GM18511 (cell line): ENCODE data around the gene RPL21.
"Not testable (repeated sequence)": the region's sequence is repeated elsewhere in the genome, so short reads cannot be mapped to it uniquely, and the experiment has no call there.

Experiments used
- ATAC-seq: cut with Tn5 transposase; IDR thresholded peaks from one replicate; pipeline ENCODE4 v1.9.1; 2021; ENCODE audit warnings: mild to moderate bottlenecking, moderate library complexity; ENCODE audit not compliant: unreplicated experiment

The RPL21 gene

GRCh38 chr13:27251166-27252091 lies at the start of gene RPL21:
TSS of gene RPL21 (plus strand) at chr13:27251558. CDS start at chr13:27253777, 2,219 bp downstream.
- ATAC-seq, result peak; percentile 96

- no peak for ATAC-seq
Observed at GRCh38 chr13:27201661-27202060, 49.7 kb upstream of the RPL21 start.

GRCh38 chr13:27203186-27203585 lies 48.2 kb upstream of the RPL21 start:
- ATAC-seq, result no peak

- no peak for ATAC-seq
Observed at GRCh38 chr13:27203854-27204253, 47.5 kb upstream of the RPL21 start.

- no peak for ATAC-seq
Observed at GRCh38 chr13:27208514-27208913, 42.8 kb upstream of the RPL21 start.

- ATAC-seq, result no peak
Observed at GRCh38 chr13:27211271-27211670, 40.1 kb upstream of the RPL21 start.

GRCh38 chr13:27211771-27212364 lies 39.5 kb upstream of the RPL21 start:
- no peak for ATAC-seq

- not testable (repeated sequence) for ATAC-seq
Observed at GRCh38 chr13:27213386-27213785, 38.0 kb upstream of the RPL21 start.

- not testable (repeated sequence) for ATAC-seq
Observed at GRCh38 chr13:27217791-27218190, 33.6 kb upstream of the RPL21 start.

- not testable (repeated sequence) for ATAC-seq
Observed at GRCh38 chr13:27218861-27219260, 32.5 kb upstream of the RPL21 start.

GRCh38 chr13:27219611-27220010 lies 31.7 kb upstream of the RPL21 start:
- no peak for ATAC-seq

- ATAC-seq, result peak; percentile 86
Observed at GRCh38 chr13:27222100-27222499, 29.3 kb upstream of the RPL21 start.

- no peak for ATAC-seq
Observed at GRCh38 chr13:27226991-27227390, 24.4 kb upstream of the RPL21 start.

GRCh38 chr13:27228131-27228530 lies 23.2 kb upstream of the RPL21 start:
- no peak for ATAC-seq

- ATAC-seq, result no peak
Observed at GRCh38 chr13:27229642-27230041, 21.7 kb upstream of the RPL21 start.

GRCh38 chr13:27233964-27234363 lies 17.4 kb upstream of the RPL21 start:
- no peak for ATAC-seq

- ATAC-seq, result no peak
Observed at GRCh38 chr13:27236478-27236877, 14.9 kb upstream of the RPL21 start.

- ATAC-seq, result no peak
Observed at GRCh38 chr13:27242702-27243101, 8.7 kb upstream of the RPL21 start.

- ATAC-seq, result no peak
Observed at GRCh38 chr13:27245610-27246009, 5.7 kb upstream of the RPL21 start.

- peak; percentile 15 for ATAC-seq
Observed at GRCh38 chr13:27250833-27251165, 559 bp upstream of the RPL21 start.

GRCh38 chr13:27252467-27252866 lies 1.1 kb downstream of the RPL21 start:
- no peak for ATAC-seq

- ATAC-seq, result no peak
Observed at GRCh38 chr13:27257233-27257568, 5.8 kb downstream of the RPL21 start.
